Mesenchymal stem cell (in vitro differentiated cells and primary cell): ENCODE data around the gene CUX1.

Experiments used
- DNase-seq: peaks from one replicate; pipeline ENCODE4 v3.0.0-alpha.2; 2013
- H2AFZ ChIP-seq: one replicate; pipeline ENCODE4 v1.6.1; 2013; ENCODE audit warnings: low read depth, mild to moderate bottlenecking, control low read depth, inconsistent platforms, low read length, moderate library complexity
- H2AK5ac ChIP-seq: 2 replicates; pipeline ENCODE4 v1.6.1; 2013; ENCODE audit warnings: low read length, moderate library complexity, mild to moderate bottlenecking, inconsistent platforms; ENCODE audit not compliant: severe bottlenecking
- H2BK120ac ChIP-seq: one replicate; pipeline ENCODE4 v1.6.1; 2013; ENCODE audit warnings: low read depth, mild to moderate bottlenecking, inconsistent platforms, low read length, moderate library complexity
- H2BK12ac ChIP-seq, 2 experiments: one replicate each; pipeline ENCODE4 v1.6.1; 2013; ENCODE audit warnings: inconsistent platforms in 2 of 2, low read length in 2 of 2, mild to moderate bottlenecking in 2 of 2, moderate library complexity in 2 of 2, control low read depth in 1 of 2
- H2BK15ac ChIP-seq: one replicate; pipeline ENCODE4 v1.6.1; 2013; ENCODE audit warnings: mild to moderate bottlenecking, low read depth, inconsistent platforms; ENCODE audit not compliant: poor library complexity, severe bottlenecking
- H2BK5ac ChIP-seq: 2 replicates; pipeline ENCODE4 v1.6.1; 2013; ENCODE audit warnings: low read depth, mild to moderate bottlenecking, low read length, control low read depth, inconsistent platforms; ENCODE audit not compliant: poor library complexity, severe bottlenecking
- H3K14ac ChIP-seq, 2 experiments: one replicate each; pipeline ENCODE4 v1.6.1; 2013; ENCODE audit warnings: inconsistent platforms in 2 of 2, low read length in 2 of 2, control low read depth in 1 of 2, mild to moderate bottlenecking in 1 of 2, moderate library complexity in 1 of 2
- H3K18ac ChIP-seq, 2 experiments: one replicate each; pipeline ENCODE4 v1.6.1; 2013; ENCODE audit warnings: inconsistent platforms in 2 of 2, low read length in 2 of 2, control low read depth in 1 of 2, low read depth in 1 of 2, mild to moderate bottlenecking in 1 of 2
- H3K23ac ChIP-seq, 2 experiments: one replicate each; pipeline ENCODE4 v1.6.1; 2013; ENCODE audit warnings: inconsistent platforms in 2 of 2, low read length in 2 of 2, mild to moderate bottlenecking in 2 of 2, moderate library complexity in 2 of 2, control low read depth in 1 of 2
- H3K27ac ChIP-seq: 2 replicates; pipeline ENCODE4 v1.5.1; 2013; ENCODE audit warnings: mild to moderate bottlenecking, moderate library complexity, low read length, control low read depth, inconsistent platforms; ENCODE audit not compliant: poor library complexity, severe bottlenecking
- H3K27me3 ChIP-seq, 2 experiments: 2 replicates each; pipeline versions ENCODE4 v1.6.1 to v1.7.0; 2013; ENCODE audit warnings: low read length in 2 of 2, mild to moderate bottlenecking in 2 of 2, moderate library complexity in 2 of 2, control low read depth in 1 of 2, inconsistent platforms in 1 of 2; ENCODE audit not compliant: control insufficient read depth in 1 of 2, insufficient read depth in 1 of 2
- H3K36me3 ChIP-seq, 2 experiments: 2 replicates each; pipeline versions ENCODE4 v1.6.1 to v1.7.0; 2013; ENCODE audit warnings: low read length in 2 of 2, control low read depth in 1 of 2, inconsistent platforms in 1 of 2, low read depth in 1 of 2, mild to moderate bottlenecking in 1 of 2; ENCODE audit not compliant: insufficient read depth in 2 of 2, control insufficient read depth in 1 of 2
- H3K4ac ChIP-seq, 2 experiments: one replicate each; pipeline ENCODE4 v1.6.1; 2013; ENCODE audit warnings: inconsistent platforms in 2 of 2, low read length in 2 of 2, mild to moderate bottlenecking in 2 of 2, moderate library complexity in 2 of 2, control low read depth in 1 of 2, low read depth in 1 of 2
- H3K4me1 ChIP-seq: 2 replicates; pipeline ENCODE4 v1.6.1; 2013; ENCODE audit warnings: low read depth, low read length, control low read depth; ENCODE audit not compliant: control insufficient read depth, insufficient read depth
- H3K4me2 ChIP-seq: 2 replicates; pipeline ENCODE4 v1.6.1; 2013; ENCODE audit warnings: low read length, mild to moderate bottlenecking, inconsistent platforms; ENCODE audit not compliant: poor library complexity, severe bottlenecking
- H3K4me3 ChIP-seq, 2 experiments: 2 replicates each; pipeline versions ENCODE4 v1.5.1 to v1.7.0; 2013; ENCODE audit warnings: low read length in 2 of 2, mild to moderate bottlenecking in 2 of 2, control low read depth in 1 of 2, low read depth in 1 of 2; ENCODE audit not compliant: insufficient read depth in 1 of 2
- H3K79me1 ChIP-seq: replicated peaks from 2 replicates; pipeline ENCODE4 v1.6.1; 2013; ENCODE audit warnings: mild to moderate bottlenecking, control low read depth, low read length, inconsistent platforms; ENCODE audit not compliant: poor library complexity, severe bottlenecking
- H3K9ac ChIP-seq: 2 replicates; pipeline ENCODE4 v1.7.0; 2013; ENCODE audit warnings: mild to moderate bottlenecking, low read length, moderate library complexity
- H3K9me3 ChIP-seq: 2 replicates; pipeline ENCODE4 v1.7.0; 2013; ENCODE audit warnings: mild to moderate bottlenecking, low read length; ENCODE audit not compliant: control insufficient read depth
- H4K8ac ChIP-seq: one replicate; pipeline ENCODE4 v1.6.1; 2013; ENCODE audit warnings: inconsistent platforms, mild to moderate bottlenecking, low read length, moderate library complexity
- H4K91ac ChIP-seq: one replicate; pipeline ENCODE4 v1.6.1; 2013; ENCODE audit warnings: mild to moderate bottlenecking, low read length, inconsistent platforms
- WGBS: methylation state at CpG from one replicate; pipeline ENCODE4 v1.1.7; 2013; ENCODE audit warnings: mixed read lengths; 5-methylcytosine and 5-hydroxymethylcytosine counted together

CUX1 gene

DNA sequence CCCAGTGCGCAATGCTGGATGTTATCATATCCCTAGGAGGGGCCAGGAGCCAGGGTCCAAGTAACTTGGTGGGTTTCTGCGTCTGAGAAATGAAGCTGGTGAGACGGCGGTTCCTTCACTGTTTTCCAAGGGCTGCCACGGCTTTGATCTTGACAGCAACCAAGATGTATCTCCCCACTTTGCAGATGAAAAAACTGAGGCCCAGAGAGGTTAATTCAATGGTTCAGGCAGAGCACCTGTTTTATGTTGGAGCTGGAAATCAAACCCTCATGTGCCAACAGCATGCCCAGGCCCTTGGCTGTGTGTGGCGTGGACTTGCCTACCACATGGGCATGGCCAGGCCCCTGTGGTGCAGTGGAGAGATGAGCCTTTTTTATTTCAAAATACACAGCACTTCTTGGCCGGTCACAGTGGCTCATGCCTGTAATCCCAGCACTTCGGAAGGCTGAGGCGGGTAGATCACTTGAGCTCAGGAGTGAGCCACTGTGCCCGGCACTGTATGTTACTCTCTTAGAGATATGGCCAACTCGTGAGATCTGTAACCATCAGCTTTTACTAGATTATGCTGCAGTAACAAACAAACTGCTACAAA lies 244.0 kb downstream of the CUX1 start:
- Histone ChIP-seq H3K27ac (no peak overlapping the region), H3K9ac (no peak overlapping the region), H3K9me3 (peaks cover 2% of the 10 kb centered on the region), H4K8ac (no peak overlapping the region), H2BK5ac (no peak overlapping the region), H3K4ac (no peak overlapping the region), H2AFZ (no peak overlapping the region), H3K14ac (no peak overlapping the region), H3K4me1 (peaks cover 21% of the 10 kb centered on the region), H3K79me1 (peaks cover 10% of the 10 kb centered on the region), H3K18ac (no peak overlapping the region), H2AK5ac (peak overlapping the region; percentile 33), H3K36me3 (peaks cover 0 to 2% of the 10 kb centered on the region in 2 experiments), H3K4me3 (no peak overlapping the region), H2BK12ac (no peak overlapping the region), H2BK15ac (no peak overlapping the region), H3K4me2 (no peak overlapping the region), H3K27me3 (no peaks in the 10 kb centered on the region), H4K91ac (no peak overlapping the region), H3K23ac (no peak overlapping the region), H2BK120ac (no peak overlapping the region)
- DNase-seq: no peak
- 99% methylated on average over 10 of the region's 11 CpGs for WGBS

DNA sequence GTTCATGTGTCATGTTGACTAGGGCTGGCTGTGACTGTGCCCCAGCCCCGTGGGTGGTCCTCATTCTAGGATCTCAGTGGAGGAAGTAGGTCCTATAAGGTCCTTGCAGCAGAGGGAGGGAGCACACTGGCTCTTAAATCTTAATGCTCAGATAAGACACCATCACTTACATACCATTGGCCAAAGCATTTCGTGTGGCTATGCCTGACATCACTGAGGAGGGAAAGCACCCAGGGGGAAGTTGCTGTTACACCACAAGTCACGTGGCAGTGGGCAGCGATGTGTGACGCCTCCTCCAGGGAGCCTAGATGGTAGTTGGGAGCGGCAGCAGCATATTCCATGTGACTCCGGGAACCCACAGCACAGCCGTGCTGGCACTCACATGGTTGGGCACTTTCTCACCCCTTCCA lies 244.6 kb downstream of the CUX1 start:
- WGBS: 90% methylated on average over 6 of the region's 8 CpGs

GRCh38 chr7:102063690-102064180 lies 246.3 kb downstream of the CUX1 start:
- H3K4ac ChIP-seq: no peak overlapping the region
- H2BK5ac ChIP-seq: no peak overlapping the region
- H3K9ac ChIP-seq: no peak overlapping the region
- peak overlapping the region; percentile 11 for H4K91ac ChIP-seq
- peaks cover 2 to 5% of the 10 kb centered on the region in 2 experiments for H3K36me3 ChIP-seq
- no peak overlapping the region for H2BK120ac ChIP-seq
- H2BK15ac ChIP-seq: no peak overlapping the region
- no peak overlapping the region for H2AFZ ChIP-seq
- H2AK5ac ChIP-seq: no peak overlapping the region
- no peak overlapping the region for H3K4me3 ChIP-seq
- H3K79me1 ChIP-seq: peaks cover 11% of the 10 kb centered on the region
- H3K23ac ChIP-seq: no peak overlapping the region
- no peaks in the 10 kb centered on the region for H3K27me3 ChIP-seq
- 39% methylated on average over 9 of the region's 9 CpGs for WGBS
- no peak overlapping the region for H4K8ac ChIP-seq
- no peak overlapping the region for H3K14ac ChIP-seq
- DNase-seq: peak; percentile 32
- no peak overlapping the region for H2BK12ac ChIP-seq
- peaks cover 21% of the 10 kb centered on the region for H3K4me1 ChIP-seq
- no peaks in the 10 kb centered on the region for H3K9me3 ChIP-seq
- no peak overlapping the region for H3K18ac ChIP-seq
- H3K27ac ChIP-seq: no peak overlapping the region
- no peak overlapping the region for H3K4me2 ChIP-seq

More for the DNA sequence above, 244.6 kb downstream of the CUX1 start:
- peaks cover 11% of the 10 kb centered on the region for H3K79me1 ChIP-seq
- H3K9ac ChIP-seq: no peak overlapping the region
- no peak overlapping the region for H3K4me2 ChIP-seq
- no peak overlapping the region for H2AFZ ChIP-seq
- no peak overlapping the region for H4K8ac ChIP-seq
- H3K27me3 ChIP-seq: no peaks in the 10 kb centered on the region
- peaks cover 0 to 3% of the 10 kb centered on the region in 2 experiments for H3K36me3 ChIP-seq
- H2AK5ac ChIP-seq: no peak overlapping the region
- no peak overlapping the region for H2BK15ac ChIP-seq
- H2BK120ac ChIP-seq: no peak overlapping the region
- H3K27ac ChIP-seq: no peak overlapping the region
- peaks cover 21% of the 10 kb centered on the region for H3K4me1 ChIP-seq
- H4K91ac ChIP-seq: no peak overlapping the region
- H3K4me3 ChIP-seq: no peak overlapping the region
- no peaks in the 10 kb centered on the region for H3K9me3 ChIP-seq
- H3K14ac ChIP-seq: no peak overlapping the region
- H3K18ac ChIP-seq: peak overlapping the region in 1 of 2 experiments; percentile 31
- no peak overlapping the region for H2BK12ac ChIP-seq
- H2BK5ac ChIP-seq: no peak overlapping the region
- peak; percentile 65 for DNase-seq
- H3K4ac ChIP-seq: no peak overlapping the region
- H3K23ac ChIP-seq: no peak overlapping the region

DNA sequence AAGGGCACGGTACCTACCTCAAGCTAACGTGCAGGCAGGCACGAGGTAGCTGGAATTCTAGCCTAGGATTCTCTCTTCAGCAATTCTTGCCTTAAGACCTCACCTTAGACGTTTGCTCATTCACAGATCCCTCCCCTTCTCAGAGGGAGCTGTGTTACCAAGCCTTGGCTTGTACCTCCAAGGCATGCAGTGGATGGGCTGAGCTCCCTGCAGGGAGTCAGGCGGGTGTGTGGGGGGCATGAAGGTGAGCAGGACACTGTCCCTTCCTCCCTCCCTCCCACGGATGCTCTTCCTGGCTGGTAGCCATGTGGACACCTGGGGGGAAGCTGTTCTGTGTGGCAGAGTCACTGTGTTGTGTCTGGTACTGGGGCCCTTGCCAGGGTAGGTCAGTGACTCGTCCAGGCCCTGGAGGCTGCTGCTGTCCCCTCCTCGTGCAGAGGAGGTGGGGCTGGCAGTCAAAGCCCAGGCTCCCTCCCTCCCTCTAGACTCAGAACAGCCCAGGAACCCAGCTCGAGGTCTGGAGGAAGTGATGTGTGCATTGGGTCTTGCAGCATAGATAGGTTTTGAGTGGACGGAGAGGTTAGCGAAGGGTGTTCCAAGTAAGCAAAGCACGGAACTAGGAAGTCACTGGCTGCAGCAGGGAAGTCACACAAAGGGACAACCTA lies 247.1 kb downstream of the CUX1 start:
- no peak overlapping the region for H4K91ac ChIP-seq
- H3K14ac ChIP-seq: peak overlapping the region in 1 of 2 experiments; percentile 9
- no peaks in the 10 kb centered on the region for H3K9me3 ChIP-seq
- H4K8ac ChIP-seq: no peak overlapping the region
- H3K4me1 ChIP-seq: peaks cover 21% of the 10 kb centered on the region
- H3K9ac ChIP-seq: no peak overlapping the region
- H2BK12ac ChIP-seq: no peak overlapping the region
- no peaks in the 10 kb centered on the region for H3K27me3 ChIP-seq
- DNase-seq: peak; percentile 46
- H3K23ac ChIP-seq: no peak overlapping the region
- no peak overlapping the region for H2AFZ ChIP-seq
- no peak overlapping the region for H3K18ac ChIP-seq
- H3K36me3 ChIP-seq: peaks cover 7 to 11% of the 10 kb centered on the region in 2 experiments
- H3K4me2 ChIP-seq: no peak overlapping the region
- H3K79me1 ChIP-seq: peaks cover 11% of the 10 kb centered on the region
- WGBS: 64% methylated on average over 7 of the region's 12 CpGs
- no peak overlapping the region for H3K4me3 ChIP-seq
- no peak overlapping the region for H3K4ac ChIP-seq
- no peak overlapping the region for H2BK5ac ChIP-seq
- no peak overlapping the region for H2AK5ac ChIP-seq
- no peak overlapping the region for H2BK120ac ChIP-seq
- H3K27ac ChIP-seq: no peak overlapping the region
- no peak overlapping the region for H2BK15ac ChIP-seq
